HG03439 (cell line): ENCODE results near the gene LSAMP.
"Not testable (repeated sequence)": the region's sequence is repeated elsewhere in the genome, so short reads cannot be mapped to it uniquely, and the experiment has no call there.

Experiments
- ATAC-seq: cut with Tn5 transposase; IDR thresholded peaks from one replicate; pipeline ENCODE4 v1.9.1; 2021; ENCODE audit warnings: mild to moderate bottlenecking, moderate library complexity; ENCODE audit not compliant: unreplicated experiment

The LSAMP gene

DNA sequence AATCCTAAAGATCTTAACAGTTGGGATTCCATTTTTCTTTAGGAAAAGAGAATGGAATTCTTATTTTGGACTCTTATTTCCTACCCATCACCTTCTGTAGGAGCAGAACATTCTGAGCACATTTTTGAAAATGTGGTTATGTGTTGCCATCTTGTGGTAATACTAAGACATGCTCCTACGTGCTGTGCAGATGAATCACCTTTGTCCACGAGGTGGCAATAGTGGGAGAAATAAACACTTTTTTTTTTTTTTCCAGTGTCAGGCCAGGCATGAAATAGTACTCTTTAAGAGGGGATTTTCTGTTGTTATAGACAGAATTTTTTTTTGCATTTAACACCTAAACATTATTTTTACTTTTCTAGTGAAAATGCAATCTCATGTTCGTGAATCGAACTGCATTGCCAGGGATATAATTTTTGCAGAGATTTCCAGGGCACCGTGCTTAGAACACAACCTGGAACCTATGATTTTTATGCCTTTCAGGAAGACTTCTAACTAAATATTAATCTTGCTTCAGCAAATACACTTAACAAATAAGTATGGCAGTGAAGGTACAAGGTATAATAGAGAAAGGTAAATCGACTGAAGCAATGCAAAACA is 625.4 kb downstream of the LSAMP start:
- peak; percentile 79 for ATAC-seq

DNA sequence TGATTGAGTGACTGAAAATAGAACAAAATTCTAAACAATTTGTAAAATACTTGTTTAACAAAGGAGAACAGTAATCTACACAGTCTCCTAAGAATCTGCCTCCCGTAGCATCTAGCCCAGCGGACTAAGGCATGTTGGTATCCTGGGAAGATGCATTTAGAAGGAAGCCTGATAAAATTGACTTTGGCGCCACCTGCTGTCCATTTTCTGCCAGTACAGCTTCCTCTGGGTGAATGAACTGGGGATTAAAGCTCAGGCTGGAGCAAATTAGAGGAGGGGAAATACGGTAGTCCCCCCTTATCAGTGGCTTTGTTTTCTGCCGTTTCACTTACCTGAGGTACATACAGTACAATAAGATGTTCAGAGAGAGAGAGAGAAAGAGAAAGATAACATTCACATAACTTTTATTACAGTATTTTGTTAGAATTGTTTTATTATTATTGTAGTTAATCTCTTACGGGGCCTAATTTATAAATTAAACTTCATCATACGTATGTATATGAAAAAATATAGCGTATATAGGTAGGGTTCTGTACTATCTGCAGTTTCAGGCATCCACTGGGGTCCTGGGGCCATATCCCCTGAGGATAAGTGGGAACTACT is 630.4 kb downstream of the LSAMP start:
- peak; percentile 67 for ATAC-seq

DNA sequence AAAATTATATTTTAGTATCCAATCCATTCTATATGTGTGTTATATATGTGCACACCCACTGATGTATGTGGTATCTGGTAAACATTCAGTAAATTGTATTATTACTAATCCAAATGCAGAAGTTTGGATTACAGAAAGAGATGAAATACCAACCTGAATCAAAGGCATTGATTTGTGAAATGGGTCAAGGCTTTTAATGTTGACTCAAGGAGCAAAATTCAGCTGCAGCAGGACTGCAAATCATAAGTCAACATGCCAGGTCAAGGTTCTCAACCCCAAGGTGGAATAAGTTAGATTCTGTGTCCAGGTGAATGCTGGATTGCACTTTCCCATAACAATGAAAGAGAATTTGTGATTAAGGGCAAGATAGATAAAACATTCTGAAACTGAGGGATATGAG is 631.3 kb downstream of the LSAMP start:
- ATAC-seq: no peak

DNA sequence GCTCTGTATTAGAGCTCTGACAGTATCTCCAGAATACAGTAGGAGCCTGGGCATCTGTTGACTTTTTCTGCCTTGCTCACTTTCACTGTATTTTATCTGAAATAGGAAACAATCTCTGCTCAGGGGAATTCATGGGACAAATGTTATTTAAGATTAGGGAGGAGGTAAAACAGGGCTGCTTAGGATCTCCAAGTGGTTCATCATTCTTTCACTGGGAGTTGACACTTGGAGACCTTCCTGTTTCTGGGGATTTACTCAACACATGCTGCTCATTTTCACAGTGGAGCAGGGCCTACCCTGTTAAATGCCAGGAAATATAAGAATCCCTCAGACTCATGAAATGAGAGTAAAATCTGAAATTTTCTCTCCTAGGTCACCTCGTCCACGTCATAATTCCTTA is 636.5 kb downstream of the LSAMP start:
- no peak for ATAC-seq

DNA sequence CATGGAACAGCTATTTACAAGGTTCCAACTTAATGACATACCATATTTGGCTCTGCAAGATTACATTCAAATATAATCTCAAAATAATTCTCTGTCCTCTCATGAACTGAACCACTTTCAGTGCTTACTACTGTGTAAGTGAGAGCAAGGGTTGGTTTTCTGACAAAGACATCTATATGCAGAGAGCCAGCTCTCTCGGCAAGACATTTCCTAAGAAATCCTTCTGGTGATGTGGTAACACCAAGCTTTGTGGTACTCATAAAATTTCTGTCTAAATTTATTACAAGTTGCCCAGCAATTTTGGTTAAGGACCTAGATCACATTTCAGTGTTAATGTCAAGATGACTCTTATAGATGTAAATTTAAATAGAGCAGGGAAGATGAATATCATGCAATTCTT is 637.0 kb downstream of the LSAMP start:
- no peak for ATAC-seq

DNA sequence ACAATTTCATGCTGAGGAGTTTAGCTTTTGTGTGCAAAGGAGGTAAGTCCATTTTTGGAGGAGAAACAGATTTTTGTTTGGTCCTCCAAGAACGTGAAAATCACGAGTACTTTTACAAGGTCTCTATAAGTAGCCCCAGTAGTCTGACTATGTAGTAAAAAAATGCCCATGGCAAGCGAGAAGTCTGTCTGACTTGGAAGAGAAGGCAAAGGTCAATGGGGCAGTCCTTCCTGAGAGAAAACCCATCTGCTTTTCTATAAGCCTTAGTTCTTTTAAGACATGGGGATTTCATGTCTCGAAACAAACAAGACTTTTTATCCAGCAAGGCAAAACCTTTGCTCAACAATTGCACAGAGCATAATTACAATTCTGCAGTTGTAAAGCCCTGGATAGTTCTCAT is 638.8 kb downstream of the LSAMP start:
- no peak for ATAC-seq

DNA sequence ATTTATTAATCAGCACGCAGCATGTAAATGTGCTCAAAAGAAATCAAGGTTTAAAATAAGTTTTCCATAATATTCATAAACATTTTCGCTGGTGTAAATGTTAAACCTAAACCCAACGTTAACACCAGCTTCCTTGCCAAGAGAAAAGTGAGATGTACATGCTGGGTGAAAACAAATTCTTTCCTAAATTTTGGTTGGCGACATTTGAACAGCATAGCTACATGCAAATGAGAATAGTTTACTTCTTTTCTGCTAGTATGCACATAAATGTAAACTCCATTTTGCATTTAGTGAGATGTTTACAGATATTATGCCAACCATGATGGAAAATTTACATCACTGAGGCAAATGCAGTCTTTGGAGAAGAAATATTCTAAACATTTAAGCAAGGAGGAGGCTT is 639.8 kb downstream of the LSAMP start:
- ATAC-seq: no peak

DNA sequence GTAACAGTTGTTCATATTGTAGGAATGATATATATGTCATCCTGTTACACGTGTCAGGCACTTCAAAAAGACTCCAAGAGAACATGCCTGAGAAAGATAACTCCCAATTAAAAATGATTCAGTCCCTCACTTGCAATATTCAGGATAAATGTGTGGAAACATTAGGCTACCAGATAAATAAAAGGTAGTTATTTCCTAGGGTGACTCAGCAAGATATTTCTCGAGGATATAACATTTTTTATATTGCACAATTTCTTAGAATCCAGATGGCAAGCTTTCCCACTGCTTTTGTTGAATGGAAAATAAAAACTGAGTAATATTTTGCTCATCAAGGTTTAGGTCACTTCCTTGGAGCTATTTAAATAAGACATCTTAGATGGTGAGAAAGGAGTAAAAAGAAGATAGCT is 640.6 kb downstream of the LSAMP start:
- ATAC-seq: no peak

DNA sequence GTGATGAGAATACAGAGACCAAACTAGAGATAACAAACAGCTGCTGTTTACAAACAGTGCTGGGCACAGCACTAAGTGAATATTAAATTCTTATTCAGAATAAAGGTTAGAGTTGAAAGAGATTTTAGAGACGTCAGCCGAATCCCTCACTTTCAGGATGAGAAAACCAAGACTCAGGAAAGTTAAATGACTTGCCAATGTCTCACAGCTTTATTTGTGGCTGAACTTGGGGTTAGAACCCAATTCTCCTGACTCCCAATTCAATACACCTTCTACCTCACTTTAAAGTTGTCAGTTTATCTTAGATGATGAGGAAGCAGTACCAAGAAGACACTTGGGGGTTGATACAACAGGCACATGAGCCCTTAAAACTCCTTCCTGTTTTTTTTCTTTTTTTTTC is 641.1 kb downstream of the LSAMP start:
- no peak for ATAC-seq

DNA sequence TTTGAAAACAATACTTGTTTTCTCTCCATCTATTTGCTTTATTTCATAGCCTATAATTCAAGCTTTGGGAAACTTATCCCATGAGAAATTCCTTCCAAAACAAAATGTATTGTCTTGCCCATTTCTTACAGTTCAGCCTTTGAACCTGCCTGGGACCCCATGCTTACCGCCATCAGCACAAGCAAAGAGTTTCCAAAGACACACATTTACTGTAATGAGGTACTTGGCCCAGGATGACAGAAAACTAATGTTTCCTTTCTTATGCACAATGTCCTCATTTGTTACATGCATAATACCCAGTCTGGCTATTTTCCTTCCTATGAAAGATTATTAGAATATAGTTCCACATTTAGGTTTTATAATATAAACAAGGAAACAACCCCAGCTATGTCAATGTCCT is 641.6 kb downstream of the LSAMP start:
- no peak for ATAC-seq

DNA sequence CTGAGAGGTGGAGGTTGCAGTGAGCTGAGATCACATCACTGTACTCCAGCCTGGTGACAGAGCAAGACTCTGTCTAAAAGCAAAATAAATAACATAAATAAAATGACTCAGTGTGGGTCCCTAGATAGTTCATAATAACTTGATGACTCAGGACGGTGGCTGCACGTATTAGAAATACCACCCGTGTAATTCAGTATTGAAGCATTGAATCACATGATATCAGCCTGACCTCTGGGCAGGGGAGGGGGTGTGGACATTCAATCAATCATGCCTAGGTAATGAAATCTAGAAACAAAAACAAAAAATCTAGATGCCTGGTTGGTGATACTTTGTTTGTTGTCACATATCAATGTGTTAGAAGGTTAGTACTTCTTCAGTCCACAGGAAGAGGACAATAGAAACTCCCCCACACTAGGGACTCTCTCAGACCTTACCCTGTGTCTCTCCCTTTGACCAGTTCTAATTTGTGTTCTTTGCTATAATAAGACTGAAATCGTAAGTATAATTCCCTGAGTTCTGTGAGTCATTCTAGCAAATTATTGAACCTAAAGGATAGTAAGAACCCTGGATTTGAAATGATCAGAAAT is 644.7 kb downstream of the LSAMP start:
- no peak for ATAC-seq

DNA sequence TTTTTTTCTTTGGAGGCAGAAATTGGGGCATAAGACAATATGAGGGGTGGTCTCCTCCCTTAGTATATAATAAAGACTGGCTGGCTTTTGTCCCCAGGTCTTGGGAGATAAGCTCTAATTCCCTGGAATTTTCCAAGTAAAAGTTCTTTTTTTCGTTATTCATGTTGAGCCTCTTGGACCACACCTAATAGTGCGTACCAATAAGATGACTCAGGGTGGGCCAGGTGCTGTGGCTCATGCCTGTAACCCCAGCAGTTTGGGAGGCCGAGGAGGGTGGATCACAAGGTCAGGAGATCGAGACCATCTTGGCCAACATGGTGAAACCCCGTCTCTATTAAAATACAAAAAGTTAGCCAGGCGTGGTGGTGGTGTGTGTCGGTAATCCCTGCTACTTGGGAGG is 645.2 kb downstream of the LSAMP start:
- not testable (repeated sequence) for ATAC-seq

DNA sequence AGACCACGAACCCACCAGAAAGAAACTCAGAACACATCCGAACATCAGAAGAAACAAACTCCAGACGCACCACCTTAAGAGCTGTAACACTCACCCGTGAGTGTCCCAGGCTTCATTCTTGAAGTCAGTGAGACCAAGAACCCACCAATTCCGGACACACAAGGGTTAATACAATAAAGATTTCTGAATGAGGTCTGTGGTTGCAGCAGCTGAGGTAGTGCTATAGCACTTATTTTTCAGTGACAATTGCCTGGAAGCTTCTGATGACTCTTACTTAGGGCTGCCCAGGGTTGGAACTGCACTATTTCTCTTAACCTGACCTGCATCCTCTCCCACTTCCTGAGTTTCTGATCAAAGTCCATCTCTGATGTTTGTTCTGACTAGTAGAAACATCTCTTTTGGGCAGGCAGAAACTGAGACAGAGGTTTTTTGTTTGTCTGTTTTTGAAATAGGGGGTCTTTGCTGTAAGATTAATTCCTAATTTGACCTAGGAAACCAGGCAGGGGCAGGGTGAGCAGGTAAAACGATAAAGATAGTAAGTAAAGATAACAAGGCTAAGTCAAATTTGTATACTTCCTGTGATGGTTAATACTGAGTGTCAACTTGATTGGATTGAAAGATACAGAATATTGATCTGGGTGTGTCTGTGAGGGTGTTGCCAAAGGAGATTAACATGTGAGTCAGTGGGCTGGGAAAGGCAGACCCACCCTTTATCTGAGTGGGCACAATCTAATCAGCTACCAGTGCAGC is 652.9 kb downstream of the LSAMP start:
- no peak for ATAC-seq

DNA sequence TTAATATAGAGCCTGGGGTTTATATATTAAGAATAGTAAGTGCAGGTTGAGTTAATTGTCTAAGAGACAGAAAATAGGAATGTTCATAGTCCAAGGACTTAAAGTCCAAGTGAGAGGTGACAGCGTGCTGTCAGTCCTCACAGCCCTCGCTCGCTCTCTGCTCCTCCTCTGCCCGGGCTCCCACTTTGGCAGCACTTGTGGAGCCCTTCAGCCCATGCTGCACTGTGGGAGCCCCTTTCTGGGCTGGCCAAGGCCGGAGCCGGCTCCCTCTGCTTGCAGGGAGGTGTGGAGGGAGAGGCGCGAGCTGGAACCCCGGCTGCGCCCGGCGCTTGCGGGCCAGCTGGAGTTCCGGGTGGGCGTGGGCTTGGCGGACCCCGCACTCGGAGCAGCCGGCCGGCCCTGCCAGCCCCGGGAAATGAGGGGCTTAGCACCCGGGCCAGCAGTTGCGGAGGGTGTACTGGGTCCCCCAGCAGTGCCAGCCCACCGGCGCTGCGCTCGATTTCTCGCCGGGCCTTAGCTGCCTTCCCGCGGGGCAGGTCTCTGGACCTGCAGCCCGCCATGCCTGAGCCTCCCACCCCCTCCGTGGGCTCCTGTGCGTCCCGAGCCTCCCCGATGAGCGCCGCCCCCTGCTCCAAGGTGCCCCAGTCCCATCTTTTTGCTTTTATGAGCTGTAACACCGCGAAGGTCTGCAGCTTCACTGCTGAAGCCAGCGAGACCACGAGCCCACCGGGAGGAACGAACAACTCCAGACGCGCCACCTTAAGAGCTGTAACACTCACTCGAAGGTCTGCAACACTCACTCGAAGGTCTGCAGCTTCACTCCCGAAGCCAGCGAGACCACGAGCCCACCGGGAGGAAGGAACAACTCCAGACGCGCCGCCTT is 653.8 kb downstream of the LSAMP start:
- ATAC-seq: not testable (repeated sequence)

DNA sequence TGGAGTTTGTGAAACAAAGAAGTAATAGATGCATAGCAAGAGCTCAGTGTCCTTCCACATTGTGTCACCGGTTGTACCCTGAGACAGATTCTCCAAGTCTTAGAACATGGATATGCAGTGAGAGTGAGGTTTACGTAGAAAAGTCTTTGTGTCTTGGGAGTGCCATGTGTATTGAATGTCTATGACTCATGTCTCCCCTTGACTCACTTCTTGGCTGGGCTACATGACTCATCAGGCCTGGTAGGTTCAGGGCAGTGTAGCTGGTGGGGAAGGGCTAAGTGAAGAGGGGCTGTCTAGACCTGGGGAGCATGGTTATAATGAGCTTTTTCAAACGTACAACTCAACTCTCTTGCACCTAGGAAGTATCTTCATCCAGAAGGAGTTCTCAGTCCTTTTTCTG is 654.5 kb downstream of the LSAMP start:
- no peak for ATAC-seq

DNA sequence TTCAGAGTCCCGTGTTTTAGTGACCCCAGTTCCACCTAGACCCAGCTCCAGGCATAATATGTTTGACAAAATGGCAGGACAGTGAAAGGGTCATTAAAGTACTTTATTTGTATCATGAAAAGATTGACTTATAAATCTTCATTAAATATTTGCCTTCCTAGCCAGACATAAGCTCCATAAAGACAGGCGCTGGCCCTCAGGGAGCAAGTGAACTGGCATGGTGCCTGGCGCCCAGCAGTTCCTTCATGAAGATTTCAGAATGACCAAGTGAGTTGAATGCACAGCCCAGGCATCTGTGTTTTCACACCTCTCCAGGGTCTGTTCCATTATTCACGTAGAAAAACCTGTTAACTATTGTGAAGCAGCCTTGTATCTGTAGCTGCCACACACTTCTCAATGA is 655.8 kb downstream of the LSAMP start:
- ATAC-seq: no peak

DNA sequence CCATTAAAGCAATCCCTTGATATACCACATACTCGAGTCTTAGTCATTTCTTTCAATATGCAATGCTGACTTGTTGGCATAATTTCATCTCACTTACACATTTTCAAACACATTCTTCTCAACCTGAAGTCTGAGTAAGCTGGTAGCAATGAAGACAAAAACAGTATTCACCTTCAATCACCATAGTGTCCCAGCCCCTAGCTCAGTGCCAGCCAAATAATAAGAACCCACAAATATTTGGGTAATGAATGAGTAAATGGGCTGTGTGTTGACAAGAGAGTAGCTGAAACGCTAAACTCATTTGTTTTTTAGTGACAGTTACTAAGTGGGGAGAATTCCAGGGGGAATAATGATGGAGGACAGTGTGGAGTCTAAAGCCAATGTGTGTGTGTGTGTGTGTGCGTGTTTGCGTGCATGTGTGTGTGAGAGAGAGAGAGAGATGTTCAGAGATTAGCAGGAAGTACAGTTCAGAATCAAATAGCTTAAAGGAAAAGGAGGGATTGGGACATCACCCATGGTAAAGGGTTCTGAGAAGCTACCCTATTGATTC is 656.3 kb downstream of the LSAMP start:
- no peak for ATAC-seq

DNA sequence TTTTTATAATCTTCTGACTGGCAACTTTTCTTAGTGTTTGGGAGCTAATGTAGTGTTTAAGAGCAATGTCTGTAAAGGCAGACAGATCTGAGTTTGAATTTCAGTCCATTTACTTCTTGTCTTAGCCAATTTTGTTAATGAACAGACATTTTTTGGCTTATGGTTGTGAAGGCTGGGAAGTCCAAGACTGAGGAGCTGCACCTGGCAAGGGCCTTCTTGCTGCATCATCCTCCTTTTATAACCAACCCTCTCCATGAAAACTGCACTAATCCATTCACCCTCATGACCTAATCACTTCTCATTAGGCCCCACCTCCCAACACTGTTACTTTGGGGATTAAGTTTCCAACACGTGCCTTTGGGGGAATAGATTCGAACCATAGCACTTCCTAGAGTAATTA is 657.5 kb downstream of the LSAMP start:
- ATAC-seq: no peak

DNA sequence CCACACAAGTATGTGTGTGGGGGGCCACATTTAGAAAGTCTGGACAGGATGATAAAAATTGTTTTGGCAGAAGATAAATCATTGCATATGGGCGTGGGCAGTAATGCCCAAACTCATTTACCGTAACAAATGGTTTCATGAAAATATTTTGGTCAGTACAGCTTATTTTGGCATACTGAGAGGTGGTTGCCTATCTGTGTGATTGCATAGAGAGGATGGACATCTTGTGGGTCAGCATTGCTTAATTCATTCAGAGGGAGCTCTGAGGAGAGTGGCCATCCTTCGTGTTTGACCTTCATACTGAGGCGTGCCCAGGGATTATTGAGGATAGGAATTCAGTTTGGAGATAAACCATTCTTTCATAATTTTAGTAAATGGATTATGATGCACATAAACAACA is 659.5 kb downstream of the LSAMP start:
- ATAC-seq: no peak

DNA sequence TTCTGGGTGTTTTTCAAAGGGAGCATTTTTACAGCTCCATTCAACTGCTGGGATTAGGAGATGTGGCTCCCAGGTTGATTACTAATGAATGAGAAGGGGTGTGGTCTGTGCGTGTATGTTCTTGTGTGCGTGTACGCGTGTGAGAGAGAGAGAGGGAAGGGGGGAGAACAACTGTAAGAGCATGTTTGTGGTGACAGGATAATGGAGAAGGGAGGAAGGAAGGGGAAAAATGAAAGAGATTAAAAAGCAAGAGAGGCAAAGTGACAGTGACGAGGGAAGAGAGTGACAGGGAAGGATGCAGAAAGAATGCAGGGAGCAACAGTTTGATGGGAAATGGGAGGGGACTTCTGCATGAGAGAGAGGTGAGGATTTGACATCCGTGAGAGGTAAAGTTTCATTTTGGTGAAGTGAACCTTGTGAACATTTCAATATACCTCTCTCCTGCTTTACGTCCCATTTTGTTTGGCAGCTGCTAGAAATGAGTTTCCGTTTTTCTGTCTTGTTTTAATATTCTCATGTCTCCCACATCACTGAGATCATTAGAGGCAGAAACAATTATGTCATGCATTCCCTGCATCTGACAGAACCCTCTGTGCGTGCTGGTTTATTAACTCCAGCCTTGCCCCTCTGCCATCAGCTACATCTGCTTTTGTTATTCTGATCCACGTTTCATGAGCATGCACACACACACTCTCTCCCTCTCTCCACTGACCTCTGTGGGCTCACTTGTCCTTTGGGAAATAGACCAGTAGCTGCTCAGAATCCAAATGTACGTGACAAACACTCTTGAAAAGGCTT is 660.3 kb downstream of the LSAMP start:
- ATAC-seq: no peak
